HK-2 (cell line): ENCODE measurements around the gene HMGCR.

Source experiments
- DNase-seq: peaks from one replicate; pipeline ENCODE4 v3.0.0-alpha.2; 2018; ENCODE audit not compliant: unreplicated experiment

HMGCR gene

DNA sequence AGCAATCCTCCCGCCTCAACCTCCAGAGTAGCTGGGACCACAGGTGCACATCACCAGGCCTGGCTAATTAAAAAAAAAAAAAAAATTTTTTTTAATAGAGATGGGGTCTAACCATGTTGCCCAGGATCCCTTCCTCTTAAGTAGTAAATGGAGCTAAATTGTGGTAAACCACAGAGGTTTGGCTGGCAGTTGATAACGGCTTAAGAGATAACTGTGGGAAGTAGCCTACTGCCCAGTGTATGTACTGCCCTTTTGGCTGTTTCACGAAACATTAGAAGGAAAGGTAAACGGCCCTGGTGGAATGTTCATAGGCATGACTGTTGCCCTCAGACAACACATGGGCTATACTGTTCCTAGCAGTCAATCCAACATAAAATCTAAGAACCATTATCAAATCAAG, 44.4 kb downstream of the HMGCR start:
- no peak for DNase-seq

DNA sequence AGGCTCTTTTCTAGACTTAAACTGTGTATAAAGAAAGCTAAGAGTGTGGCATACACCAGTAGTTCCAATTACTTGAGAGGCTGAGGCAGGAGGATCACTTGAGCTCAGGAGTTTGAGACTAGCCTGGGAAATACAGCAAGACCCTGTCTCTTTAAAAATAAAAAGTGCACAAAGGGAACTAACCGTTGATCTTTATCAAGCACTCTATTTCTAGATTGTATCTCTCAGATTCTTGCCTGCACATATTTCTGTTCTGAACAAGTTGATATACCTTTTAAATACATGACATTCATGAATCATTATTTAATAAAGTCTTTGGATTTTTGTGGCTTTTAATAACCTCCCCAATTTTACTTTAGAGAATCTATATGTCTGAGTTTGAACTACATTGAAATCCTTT, 47.2 kb downstream of the HMGCR start:
- DNase-seq: no peak

DNA sequence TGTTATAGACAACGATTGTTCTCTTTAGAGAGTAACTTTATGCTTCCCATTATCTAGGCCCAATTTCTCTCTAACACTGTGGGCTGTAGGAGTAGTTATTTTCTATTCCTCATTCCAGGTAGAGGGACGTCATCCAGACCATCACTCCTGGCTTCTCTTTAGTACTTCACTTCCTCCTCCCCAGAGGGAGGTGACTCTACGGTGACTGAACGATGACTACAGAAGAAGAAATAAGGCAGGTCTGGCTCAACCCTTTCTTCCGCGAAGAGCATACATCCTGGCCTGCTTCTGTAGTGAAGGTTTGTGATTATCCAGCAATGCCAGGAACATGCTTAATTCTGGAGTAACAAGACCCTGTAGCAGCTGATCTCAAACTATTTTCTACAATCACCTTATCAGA, 50.8 kb downstream of the HMGCR start:
- DNase-seq: no peak

DNA sequence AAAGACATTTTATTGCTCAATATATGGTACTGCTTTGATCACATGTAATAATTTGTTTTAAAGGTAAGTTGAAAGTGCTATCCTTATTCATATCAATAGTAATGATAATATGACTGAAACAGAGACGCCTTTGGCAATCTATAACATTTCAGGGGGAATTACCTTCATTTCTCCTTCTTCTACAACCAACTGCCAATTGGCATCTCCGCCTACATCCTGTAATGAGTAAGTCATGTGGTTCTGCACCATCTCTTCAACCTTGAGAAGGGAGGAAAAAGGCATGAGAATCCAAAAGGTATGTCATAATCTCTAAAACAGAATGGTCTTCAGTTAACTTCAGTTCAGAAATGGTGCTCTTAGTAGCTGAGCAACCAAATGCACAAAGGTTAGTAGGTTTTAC, 52.4 kb downstream of the HMGCR start:
- DNase-seq: no peak

DNA sequence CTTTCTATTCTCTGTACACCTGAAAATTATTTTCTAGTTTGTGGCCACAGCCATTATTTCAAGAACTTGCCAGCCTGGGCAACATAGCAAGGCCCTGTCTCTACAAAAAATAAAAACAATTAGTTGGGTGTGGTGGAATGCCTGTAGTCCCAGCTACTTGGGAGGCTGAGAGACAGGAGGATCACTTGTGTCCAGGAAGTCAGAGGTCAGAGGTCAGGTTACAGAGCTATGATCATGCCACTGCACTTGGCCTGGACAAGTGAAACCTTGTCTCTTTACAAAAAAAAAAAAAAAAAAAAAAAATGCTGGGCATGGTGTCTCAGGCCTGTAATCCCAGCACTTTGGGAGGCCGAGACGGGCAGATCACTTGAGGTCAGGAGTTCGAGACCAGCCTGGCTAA, 58.3 kb downstream of the HMGCR start:
- no peak for DNase-seq

DNA sequence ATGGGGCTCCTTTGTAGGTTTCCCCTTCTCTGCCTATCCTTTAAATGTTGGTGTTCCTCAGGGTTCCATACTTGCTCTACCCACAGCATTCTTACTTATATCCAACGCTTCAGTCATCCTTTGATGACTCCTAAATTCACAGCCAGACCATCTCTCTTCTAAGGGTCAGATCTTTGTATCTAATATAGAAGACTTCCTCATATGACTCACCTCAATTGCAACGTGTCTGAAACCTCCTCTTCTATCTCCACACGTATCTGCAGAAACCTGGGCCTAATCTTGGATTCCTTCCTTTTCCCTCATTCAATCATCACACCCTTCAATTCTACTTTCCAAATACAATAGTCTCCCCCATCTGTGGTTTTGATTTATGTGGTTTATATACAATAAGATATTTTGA, 68.3 kb downstream of the HMGCR start:
- no peak for DNase-seq
